ENCODE measurements around the gene SNX32. TPM values are rescaled to one million over a fixed set of nuclear protein-coding genes. Genes with fewer than 3 reads are reported as not detected.

Gene SNX32
- total and polyA plus RNA-seq, 2 of the 13 experiments (the other 11 are each of a cell fraction or from before 2014, with no cell fraction given): 0.09 to 0.34 TPM

- peak; percentile 43; the same call in 1 of the 2 replicates for TF ChIP-seq THAP9 (CRISPR knock-in tag; IDR thresholded peaks at IDR 0.05; ENCODE audit: borderline replicate concordance)
- peak; percentile 80 for TF ChIP-seq PHF21A (CRISPR knock-in tag; IDR thresholded peaks at IDR 0.05)
- TF ChIP-seq CTCF (CRISPR knock-in tag; IDR thresholded peaks at IDR 0.05): peak; percentile 88
- TF ChIP-seq TRAFD1 (CRISPR knock-in tag; IDR thresholded peaks at IDR 0.05; ENCODE audit: borderline replicate concordance): no peak
- TF ChIP-seq ZNF629 (CRISPR knock-in tag; conservative IDR thresholded peaks at IDR 0.05): peak; percentile 52; the same call in 1 of the 2 replicates
- peak; percentile 63 for TF ChIP-seq ARID5B (CRISPR knock-in tag; IDR thresholded peaks at IDR 0.05)
- peak; percentile 17; the same call in 1 of the 2 replicates for TF ChIP-seq TARDBP (CRISPR knock-in tag; IDR thresholded peaks at IDR 0.05)
- TF ChIP-seq ZSCAN21 (CRISPR knock-in tag; IDR thresholded peaks at IDR 0.05; ENCODE audit: borderline replicate concordance): peak; percentile 61; the same call in 1 of the 2 replicates
- no peak for TF ChIP-seq MTA3 (CRISPR knock-in tag; IDR thresholded peaks at IDR 0.05)
- TF ChIP-seq SKIL (CRISPR knock-in tag; IDR thresholded peaks at IDR 0.05; ENCODE audit: borderline replicate concordance): 0 out of 2 replicates have a peak, but pooled peaks have one; percentile 35
- TF ChIP-seq SETDB1 (CRISPR knock-in tag; IDR thresholded peaks at IDR 0.05; ENCODE audit: borderline replicate concordance): no peak
- 0 out of 2 replicates have a peak, but pooled peaks have one; percentile 23 for TF ChIP-seq ZNF335 (CRISPR knock-in tag; IDR thresholded peaks at IDR 0.05)
- no peak for TF ChIP-seq ZFAT (CRISPR knock-in tag; conservative IDR thresholded peaks at IDR 0.05)
Observed at GRCh38 chr11:65891219-65892136, 57.7 kb downstream of the SNX32 start (continued).
